NT2/D1 (cell line): ENCODE data around the gene MTMR1.

Source experiments
- DNase-seq: peaks from one replicate; pipeline ENCODE4 v3.0.0-alpha.2; 2011; ENCODE audit warnings: low read depth, low spot score
- H3K27me3 ChIP-seq: 2 replicates; pipeline ENCODE4 v1.6.0; 2011; ENCODE audit warnings: mild to moderate bottlenecking; ENCODE audit not compliant: insufficient read length, insufficient read depth
- H3K36me3 ChIP-seq: 2 replicates; pipeline ENCODE4 v1.6.1; 2011; ENCODE audit warnings: mild to moderate bottlenecking, low read length, mixed read lengths; ENCODE audit not compliant: insufficient read depth, insufficient read length
- H3K4me1 ChIP-seq: 2 replicates; pipeline ENCODE4 v1.5.1; 2011; ENCODE audit not compliant: insufficient read depth, insufficient read length
- H3K4me3 ChIP-seq: 2 replicates; pipeline ENCODE4 v1.5.1; 2011; ENCODE audit warnings: low read depth; ENCODE audit not compliant: insufficient read length
- H3K9ac ChIP-seq: 2 replicates; pipeline ENCODE4 v1.6.0; 2011; ENCODE audit warnings: low read depth; ENCODE audit not compliant: insufficient read length
- H3K9me3 ChIP-seq: 2 replicates; pipeline ENCODE4 v1.5.1; 2011; ENCODE audit warnings: mild to moderate bottlenecking, low read length; ENCODE audit not compliant: insufficient read depth
- SUZ12 ChIP-seq: IDR thresholded peaks from 2 replicates; pipeline ENCODE4 v1.6.1; 2011; ENCODE audit not compliant: insufficient read length, insufficient read depth; ENCODE audit errors: extremely low read depth
- YY1 ChIP-seq: IDR thresholded peaks from 2 replicates; pipeline ENCODE4 v1.6.1; 2011; ENCODE audit not compliant: insufficient read length, insufficient read depth
- ZNF274 ChIP-seq: IDR thresholded peaks from 2 replicates; pipeline ENCODE4 v1.6.1; 2011; ENCODE audit warnings: mild to moderate bottlenecking, low read depth, low read length

MTMR1 gene

GRCh38 chrX:150753968-150754367, 60.8 kb downstream of the MTMR1 start:
- TF ChIP-seq ZNF274: no peak
- Histone ChIP-seq H3K4me3 (no peak overlapping the region), H3K4me1 (no peaks in the 10 kb centered on the region), H3K9me3 (no peaks in the 10 kb centered on the region), H3K27me3 (no peaks in the 10 kb centered on the region), H3K9ac (no peak overlapping the region), H3K36me3 (peaks cover 3% of the 10 kb centered on the region)
- DNase-seq: no peak

DNA sequence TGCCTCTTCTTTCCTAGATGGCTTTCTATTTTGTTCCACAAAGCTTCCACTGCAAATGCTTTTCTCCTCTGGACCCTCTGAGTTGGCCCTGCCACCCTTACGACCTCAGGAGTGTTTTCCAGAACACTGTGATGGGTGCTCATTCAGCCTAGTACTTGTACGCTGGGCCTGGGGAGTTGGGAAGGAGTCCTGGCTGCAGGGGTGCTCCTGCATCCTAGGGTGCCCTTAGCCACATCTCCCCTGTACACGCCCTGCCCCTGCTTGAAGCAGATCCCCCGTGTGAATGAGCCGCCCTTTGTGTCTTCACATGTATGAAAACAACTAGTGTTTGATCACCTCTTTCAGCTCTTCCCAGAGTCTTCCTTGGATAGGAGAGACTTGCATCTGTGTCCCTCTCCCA, 64.2 kb downstream of the MTMR1 start:
- Histone ChIP-seq H3K9ac (no peak overlapping the region), H3K27me3 (no peaks in the 10 kb centered on the region), H3K4me3 (no peak overlapping the region), H3K4me1 (no peaks in the 10 kb centered on the region), H3K9me3 (no peaks in the 10 kb centered on the region), H3K36me3 (no peaks in the 10 kb centered on the region)
- TF ChIP-seq ZNF274 (no peak), SUZ12 (no peak), YY1 (no peak)
- DNase-seq: no peak

- no peaks in the 10 kb centered on the region for H3K27me3 ChIP-seq
- no peak for DNase-seq
- TF ChIP-seq SUZ12: no peak
- TF ChIP-seq ZNF274: no peak
- no peak for TF ChIP-seq YY1
- no peak overlapping the region for H3K9ac ChIP-seq
- H3K9me3 ChIP-seq: no peaks in the 10 kb centered on the region
- H3K4me3 ChIP-seq: no peak overlapping the region
- no peaks in the 10 kb centered on the region for H3K36me3 ChIP-seq
- no peaks in the 10 kb centered on the region for H3K4me1 ChIP-seq
These were observed 66.6 kb downstream of the MTMR1 start for GRCh38 chrX:150759568-150760416.

- no peaks in the 10 kb centered on the region for H3K4me1 ChIP-seq
- H3K36me3 ChIP-seq: no peaks in the 10 kb centered on the region
- DNase-seq: no peak
- no peak overlapping the region for H3K4me3 ChIP-seq
- H3K9ac ChIP-seq: no peak overlapping the region
- no peaks in the 10 kb centered on the region for H3K9me3 ChIP-seq
- no peaks in the 10 kb centered on the region for H3K27me3 ChIP-seq
- TF ChIP-seq SUZ12: no peak
These were observed 68.1 kb downstream of the MTMR1 start for GRCh38 chrX:150761176-150761818.

DNA sequence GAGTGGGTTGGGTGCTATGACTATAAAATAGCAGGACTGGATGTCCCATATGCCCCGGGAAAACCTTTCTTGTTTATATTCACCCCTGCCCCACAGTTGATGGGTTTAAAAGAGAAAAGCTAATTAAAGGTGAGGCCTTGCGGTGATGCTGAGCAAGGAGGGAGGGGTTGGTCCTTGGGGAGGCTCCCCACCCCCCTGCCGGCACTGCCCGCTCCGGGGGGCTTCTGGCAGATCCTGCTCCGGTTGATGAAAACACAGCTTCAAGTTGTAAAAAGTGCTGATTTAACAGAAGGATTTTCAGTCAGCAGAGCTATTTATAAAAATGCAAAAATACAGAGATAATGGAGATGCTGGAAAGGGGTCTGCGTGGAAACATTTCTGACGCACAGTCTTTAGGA, 68.6 kb downstream of the MTMR1 start:
- DNase-seq: no peak
- H3K9ac ChIP-seq: no peak overlapping the region
- H3K4me3 ChIP-seq: no peak overlapping the region
- no peaks in the 10 kb centered on the region for H3K27me3 ChIP-seq
- no peaks in the 10 kb centered on the region for H3K36me3 ChIP-seq
- TF ChIP-seq ZNF274 (no peak), YY1 (no peak), SUZ12 (no peak)
- H3K9me3 ChIP-seq: no peaks in the 10 kb centered on the region
- no peaks in the 10 kb centered on the region for H3K4me1 ChIP-seq

DNA sequence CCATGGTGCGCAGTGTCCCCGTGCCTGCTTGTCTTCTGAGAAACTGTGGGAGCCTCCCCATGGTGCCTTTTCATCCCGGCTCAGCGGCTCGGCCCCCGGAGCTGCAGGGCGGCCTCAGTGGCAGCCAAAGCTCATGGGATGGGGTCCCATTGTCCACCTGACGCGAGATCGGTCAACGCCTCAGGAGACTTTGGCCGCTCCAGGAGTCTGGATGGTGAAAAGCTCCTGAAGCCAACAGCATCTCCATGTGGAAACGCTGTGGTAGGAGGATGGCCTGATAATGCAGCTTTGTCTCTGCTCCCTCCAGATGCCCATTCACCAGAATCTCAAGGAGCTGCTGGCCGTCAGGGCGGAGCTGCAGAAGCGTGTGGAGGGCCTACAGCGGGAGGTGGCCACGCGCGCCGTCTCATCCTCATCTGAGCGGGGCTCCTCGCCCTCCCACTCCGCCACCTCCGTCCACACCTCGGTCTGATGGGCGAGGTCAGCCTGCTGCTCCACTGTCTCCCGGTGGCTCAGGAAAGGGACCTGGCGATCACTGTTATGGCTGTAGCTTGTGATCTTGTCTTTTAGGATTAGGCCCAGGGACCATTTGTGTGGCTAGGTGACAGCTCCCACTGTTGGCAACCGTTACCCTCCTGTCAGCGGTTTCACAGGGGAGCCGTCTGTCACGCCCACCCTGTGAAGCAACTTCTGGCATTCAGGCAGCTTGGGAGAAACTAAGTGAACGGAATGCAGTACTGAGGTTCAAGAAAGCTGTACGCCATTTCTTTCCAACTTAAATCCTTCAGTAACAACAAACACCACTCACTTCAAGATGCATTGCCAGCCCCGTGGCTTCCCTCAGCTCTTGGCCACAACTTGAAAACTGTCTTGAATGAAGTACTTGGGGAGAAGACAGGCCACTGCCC, 69.3 kb downstream of the MTMR1 start:
- H3K27me3 ChIP-seq: no peaks in the 10 kb centered on the region
- no peaks in the 10 kb centered on the region for H3K9me3 ChIP-seq
- TF ChIP-seq ZNF274 (no peak), YY1 (no peak), SUZ12 (no peak)
- no peak for DNase-seq
- H3K4me1 ChIP-seq: no peaks in the 10 kb centered on the region
- H3K36me3 ChIP-seq: no peaks in the 10 kb centered on the region
- H3K9ac ChIP-seq: no peak overlapping the region
- H3K4me3 ChIP-seq: no peak overlapping the region

DNA sequence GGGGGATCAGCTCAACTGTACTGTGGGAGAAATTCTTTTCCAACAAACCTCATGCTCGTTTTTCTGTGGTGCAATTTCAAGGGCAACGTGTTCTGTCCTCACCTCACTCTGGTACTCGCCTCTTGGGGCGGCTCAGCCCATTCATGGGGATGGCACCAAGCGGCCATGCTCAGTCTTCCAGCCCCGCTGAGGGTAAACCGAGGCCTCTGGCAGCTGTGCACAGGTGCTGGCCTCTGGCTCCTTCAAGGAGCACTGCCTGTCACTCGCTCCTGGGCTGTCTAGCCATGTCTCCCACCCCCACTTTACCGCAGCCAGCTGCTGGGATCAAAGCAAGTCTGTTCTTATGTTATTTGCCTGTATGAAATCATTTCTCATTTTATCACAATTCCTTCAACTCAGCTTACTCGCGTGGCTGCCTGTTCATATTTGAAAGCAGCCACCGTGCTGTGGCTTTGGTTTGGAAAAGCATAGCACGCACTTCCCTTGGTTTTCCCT, 70.2 kb downstream of the MTMR1 start:
- Histone ChIP-seq H3K9me3 (no peaks in the 10 kb centered on the region), H3K4me1 (no peaks in the 10 kb centered on the region), H3K27me3 (no peaks in the 10 kb centered on the region), H3K4me3 (no peak overlapping the region), H3K36me3 (no peaks in the 10 kb centered on the region), H3K9ac (no peak overlapping the region)
- DNase-seq: no peak
- TF ChIP-seq YY1 (no peak), ZNF274 (no peak), SUZ12 (no peak)
